ENCODE measurements around the gene SLC22A17. TPM values are rescaled to one million over a fixed set of nuclear protein-coding genes. Genes with fewer than 3 reads are reported as not detected.
"Not testable (repeated sequence)": the region's sequence is repeated elsewhere in the genome, so short reads cannot be mapped to it uniquely, and the experiment has no call there.

Gene SLC22A17
- not detected in 2 replicates for total RNA-seq (2014; rRNA removed; shearing (Covaris generic))
- not detected in 2 replicates for total RNA-seq (2022)
- not detected for Bru-seq, nascent RNA
- not detected for BruChase-seq, experiment 1, labeled RNA remaining after a 6-hour chase
- BruChase-seq, experiment 2, labeled RNA remaining after a 2-hour chase = not detected
- long read RNA-seq = 0 reads

DNA sequence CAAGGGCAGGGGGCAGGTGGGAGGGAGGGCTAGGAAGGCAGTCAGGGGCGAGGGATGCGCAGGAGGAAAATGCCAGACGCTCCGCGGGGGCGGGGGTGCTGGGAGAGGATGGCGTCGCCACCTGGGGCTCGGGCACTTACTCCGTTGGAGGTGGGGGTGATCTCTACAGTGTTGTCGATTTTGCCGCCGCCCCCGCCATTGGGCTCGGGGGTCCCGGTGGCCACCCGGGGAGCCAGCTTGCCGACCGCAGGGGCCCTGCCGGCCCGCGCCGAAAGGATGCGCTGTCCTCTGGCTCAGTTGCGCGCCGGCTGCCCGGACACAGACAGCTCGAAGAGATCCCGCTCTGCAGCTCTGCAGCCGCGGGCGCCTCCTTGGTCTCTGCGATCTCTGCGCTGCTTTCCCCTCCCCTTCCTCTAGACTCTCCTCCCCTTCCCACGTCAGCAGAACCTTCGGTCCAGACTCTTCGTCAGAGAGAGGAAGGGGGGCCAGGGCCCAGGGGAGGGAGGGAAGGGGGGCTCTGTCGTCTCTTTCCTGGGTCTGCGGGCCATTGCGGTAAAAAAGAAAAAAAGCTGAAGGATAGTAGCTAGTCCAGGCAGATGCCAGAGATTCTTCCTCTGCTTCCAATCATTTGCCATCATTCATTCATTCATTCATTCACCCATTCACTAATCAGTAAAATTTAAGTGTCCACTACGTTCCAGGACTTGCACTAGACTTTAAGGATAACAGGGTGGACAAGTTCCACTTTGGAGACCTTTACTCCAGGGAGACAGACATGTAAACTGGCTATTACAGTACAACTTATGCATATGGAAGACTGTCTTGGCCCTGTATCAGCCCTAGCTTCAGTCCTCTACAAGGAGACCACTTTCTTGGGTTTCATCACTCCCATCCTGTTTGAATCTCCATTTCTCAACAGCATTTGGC, at the start of gene SLC22A17:
SLC22A17 (minus strand) TSS at position 382 of the 927 bp plus-strand sequence.
- POLR2A ChIA-PET = no interaction called here
- Histone ChIP-seq H3K79me2 (ENCODE audit: insufficient read depth, low read depth, low read length) (no peaks in the 10 kb centered on the region), H3K4me1 (ENCODE audit: insufficient read depth, low read length, poor library complexity, severe bottlenecking) (no peaks in the 10 kb centered on the region), H3K4me3 (ENCODE audit: low read depth, low read length, poor library complexity, severe bottlenecking) (no peak within 1 kb of the TSS), H3K36me3 (ENCODE audit: insufficient read depth, low read length) (no peaks in the 10 kb centered on the region), H3K27ac (ENCODE audit: low read depth, low read length, poor library complexity, severe bottlenecking) (no peak within 1 kb of the TSS), H3K9me2 (ENCODE audit: insufficient read depth, low read length) (no peaks in the 10 kb centered on the region), H2AFZ (ENCODE audit: low read length) (no peak within 1 kb of the TSS), H3K9me3 (ENCODE audit: low read length) (no peaks in the 10 kb centered on the region), H3K4me2 (ENCODE audit: low read length) (no peak within 1 kb of the TSS), H4K20me1 (ENCODE audit: insufficient read depth, low read length) (no peaks in the 10 kb centered on the region)
- DNase-seq (ENCODE audit: low spot score) = no peak
- TF ChIP-seq, protein P1, sequence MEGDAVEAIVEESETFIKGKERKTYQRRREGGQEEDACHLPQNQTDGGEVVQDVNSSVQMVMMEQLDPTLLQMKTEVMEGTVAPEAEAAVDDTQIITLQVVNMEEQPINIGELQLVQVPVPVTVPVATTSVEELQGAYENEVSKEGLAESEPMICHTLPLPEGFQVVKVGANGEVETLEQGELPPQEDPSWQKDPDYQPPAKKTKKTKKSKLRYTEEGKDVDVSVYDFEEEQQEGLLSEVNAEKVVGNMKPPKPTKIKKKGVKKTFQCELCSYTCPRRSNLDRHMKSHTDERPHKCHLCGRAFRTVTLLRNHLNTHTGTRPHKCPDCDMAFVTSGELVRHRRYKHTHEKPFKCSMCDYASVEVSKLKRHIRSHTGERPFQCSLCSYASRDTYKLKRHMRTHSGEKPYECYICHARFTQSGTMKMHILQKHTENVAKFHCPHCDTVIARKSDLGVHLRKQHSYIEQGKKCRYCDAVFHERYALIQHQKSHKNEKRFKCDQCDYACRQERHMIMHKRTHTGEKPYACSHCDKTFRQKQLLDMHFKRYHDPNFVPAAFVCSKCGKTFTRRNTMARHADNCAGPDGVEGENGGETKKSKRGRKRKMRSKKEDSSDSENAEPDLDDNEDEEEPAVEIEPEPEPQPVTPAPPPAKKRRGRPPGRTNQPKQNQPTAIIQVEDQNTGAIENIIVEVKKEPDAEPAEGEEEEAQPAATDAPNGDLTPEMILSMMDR (conservative IDR thresholded peaks at IDR 0.05; ENCODE audit: low read length) = no peak
- no peak for TF ChIP-seq EZH2phosphoT487 (IDR thresholded peaks at IDR 0.05; ENCODE audit: borderline replicate concordance, low read depth, low read length)
- CTCF ChIA-PET (ENCODE audit: unreplicated experiment) = interaction anchor here (0.6 kb wide), 1 partner anchor 27 kb away, joined by 3 read pairs; no protein-coding TSS in a partner anchor
- no TSS peak for BruUV-seq (replicated peaks)
- intact Hi-C loops (cut with micrococcal nuclease; ENCODE audit: unreplicated experiment) = no loop called here

DNA sequence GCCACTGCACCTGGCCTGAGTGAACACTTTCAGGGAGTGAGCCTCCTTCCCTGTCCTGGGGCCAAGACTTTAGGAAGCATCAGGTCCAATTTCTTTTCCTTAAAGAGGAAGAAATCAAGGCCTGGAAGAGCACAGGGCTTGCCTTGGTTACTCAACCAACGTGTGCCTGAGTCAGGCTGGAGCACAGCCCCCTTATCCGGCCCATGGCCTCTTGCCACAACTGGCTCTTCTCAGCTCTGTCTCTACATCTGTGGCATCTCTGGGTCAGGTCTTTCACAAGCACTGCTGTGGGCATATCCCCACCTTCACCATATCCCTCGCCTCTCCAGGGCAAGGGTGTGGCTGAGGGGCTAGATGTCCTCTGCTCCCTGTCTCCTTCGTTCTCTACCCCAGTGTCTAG, 48.6 kb upstream of the SLC22A17 start:
- no TSS peak for BruUV-seq (replicated peaks)
- POLR2A ChIA-PET = no interaction called here
- CTCF ChIA-PET (ENCODE audit: unreplicated experiment) = no interaction called here

GRCh38 chr14:23400496-23401149, 47.9 kb upstream of the SLC22A17 start:
- H3K4me1 ChIP-seq (ENCODE audit: insufficient read depth, low read length, poor library complexity, severe bottlenecking); H3K9me2 ChIP-seq (ENCODE audit: insufficient read depth, low read length); H3K4me2 ChIP-seq (ENCODE audit: low read length); H3K36me3 ChIP-seq (ENCODE audit: insufficient read depth, low read length); POLR2A ChIA-PET; BruUV-seq (replicated peaks); DNase-seq (ENCODE audit: low spot score); H3K9me3 ChIP-seq (ENCODE audit: low read length); H4K20me1 ChIP-seq (ENCODE audit: insufficient read depth, low read length); H2AFZ ChIP-seq (ENCODE audit: low read length); H3K79me2 ChIP-seq (ENCODE audit: insufficient read depth, low read depth, low read length); H3K4me3 ChIP-seq (ENCODE audit: low read depth, low read length, poor library complexity, severe bottlenecking); H3K27ac ChIP-seq (ENCODE audit: low read depth, low read length, poor library complexity, severe bottlenecking); intact Hi-C loops (cut with micrococcal nuclease; ENCODE audit: unreplicated experiment): not testable (repeated sequence)
- CTCF ChIA-PET (ENCODE audit: unreplicated experiment) = interaction anchor here (0.6 kb wide), 1 partner anchor 37 kb away, joined by 3 read pairs; no protein-coding TSS in a partner anchor

More for the DNA sequence above, 48.6 kb upstream of the SLC22A17 start:
- TF ChIP-seq EZH2phosphoT487 (IDR thresholded peaks at IDR 0.05; ENCODE audit: borderline replicate concordance, low read depth, low read length) = no peak
- TF ChIP-seq, protein P1 (conservative IDR thresholded peaks at IDR 0.05; ENCODE audit: low read length) = no peak
- no peak overlapping the region for H2AFZ ChIP-seq (ENCODE audit: low read length)
- no peak overlapping the region for H3K4me2 ChIP-seq (ENCODE audit: low read length)
- no peak for DNase-seq (ENCODE audit: low spot score)
- H4K20me1 ChIP-seq (ENCODE audit: insufficient read depth, low read length) = no peaks in the 10 kb centered on the region
- no peaks in the 10 kb centered on the region for H3K9me3 ChIP-seq (ENCODE audit: low read length)
- intact Hi-C loops (cut with micrococcal nuclease; ENCODE audit: unreplicated experiment) = no loop called here
- no peak overlapping the region for H3K27ac ChIP-seq (ENCODE audit: low read depth, low read length, poor library complexity, severe bottlenecking)
- H3K9me2 ChIP-seq (ENCODE audit: insufficient read depth, low read length) = no peaks in the 10 kb centered on the region
- H3K79me2 ChIP-seq (ENCODE audit: insufficient read depth, low read depth, low read length) = no peaks in the 10 kb centered on the region
- H3K4me1 ChIP-seq (ENCODE audit: insufficient read depth, low read length, poor library complexity, severe bottlenecking) = no peaks in the 10 kb centered on the region
- H3K4me3 ChIP-seq (ENCODE audit: low read depth, low read length, poor library complexity, severe bottlenecking) = no peak overlapping the region
- H3K36me3 ChIP-seq (ENCODE audit: insufficient read depth, low read length) = no peaks in the 10 kb centered on the region

Data from OCI-LY7 (cell line).